ENCODE results near the gene MACF1. TPM values are rescaled to one million over a fixed set of nuclear protein-coding genes. Genes with fewer than 3 reads are reported as not detected.
A peak's percentile ranks its signal among the peaks of the same experiment; 100 is the strongest.
"Not testable (repeated sequence)": the region's sequence is repeated elsewhere in the genome, so short reads cannot be mapped to it uniquely, and the experiment has no call there.

The MACF1 gene
- total RNA-seq, 1 donor from 2014 or later, result 222 TPM

DNA sequence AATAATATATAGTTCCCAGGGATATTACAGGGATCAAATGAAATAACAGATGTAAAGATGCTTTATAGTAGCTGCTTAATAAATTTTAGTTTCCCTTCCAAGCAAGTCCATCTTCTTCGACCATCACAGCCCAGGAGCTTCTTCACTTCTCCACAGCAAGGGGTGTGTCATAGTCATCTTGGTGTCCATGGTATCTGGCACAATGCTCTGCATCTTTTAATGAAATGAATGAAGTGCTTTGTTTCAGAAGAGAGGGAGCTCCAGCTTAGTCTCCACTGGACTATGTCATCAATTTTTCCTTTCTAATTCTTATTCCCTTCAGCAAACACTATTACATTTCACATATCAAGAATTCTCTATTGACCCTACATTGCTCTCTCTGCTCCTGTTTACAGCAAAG is 4.9 kb upstream of the MACF1 start:
- no peak overlapping the region for H3K4me2 ChIP-seq
- H3K79me2 ChIP-seq (ENCODE audit: low read depth), result peaks cover 100% of the 10 kb centered on the region

GRCh38 chr1:39205102-39205780 is 746 bp downstream of the MACF1 start:
- no peak for TF ChIP-seq EZH2phosphoT487 (IDR thresholded peaks at IDR 0.05)
- TF ChIP-seq EZH2 (IDR thresholded peaks at IDR 0.05), result no peak
- TF ChIP-seq CTCF (IDR thresholded peaks at IDR 0.05), result no peak
- Histone ChIP-seq H3K27me3 (no peaks in the 10 kb centered on the region), H3K36me3 (no peaks in the 10 kb centered on the region), H3K79me2 (ENCODE audit: low read depth) (peaks cover 100% of the 10 kb centered on the region), H3K4me3 (peak overlapping the region; percentile 6), H3K9me3 (ENCODE audit: low read depth) (no peaks in the 10 kb centered on the region), H2AFZ (replicated peaks) (no peak overlapping the region), H3K4me2 (peak overlapping the region; percentile 60), H3K4me1 (peaks cover 29% of the 10 kb centered on the region), H4K20me1 (ENCODE audit: low read depth) (peaks cover 49% of the 10 kb centered on the region), H3K9ac (no peak overlapping the region), H3F3A (ENCODE audit: low read depth) (peaks cover 22% of the 10 kb centered on the region), H3K27ac (peak overlapping the region; percentile 82)
- DNase-seq (ENCODE audit: low spot score), result no peak
- peaks cover under 1% of the 10 kb centered on the region for H3K27me3 Mint-ChIP-seq (ENCODE audit: insufficient read depth, low read depth)
- no peaks in the 10 kb centered on the region for H3K9me3 Mint-ChIP-seq
- peak overlapping the region; percentile 94 for H3K27ac Mint-ChIP-seq
- H3K4me3 Mint-ChIP-seq, result peak overlapping the region; percentile 76
- peaks cover 10% of the 10 kb centered on the region for H3K36me3 Mint-ChIP-seq
- H3K4me1 Mint-ChIP-seq, result peaks cover 31% of the 10 kb centered on the region

More for the DNA sequence above, 4.9 kb upstream of the MACF1 start:
- Histone ChIP-seq H3K9me3 (ENCODE audit: low read depth) (no peaks in the 10 kb centered on the region), H3K9ac (no peak overlapping the region), H3K4me1 (peaks cover 16% of the 10 kb centered on the region), H3K36me3 (no peaks in the 10 kb centered on the region), H3K27ac (no peak overlapping the region), H2AFZ (replicated peaks) (no peak overlapping the region), H3K27me3 (no peaks in the 10 kb centered on the region), H3K4me3 (no peak overlapping the region), H4K20me1 (ENCODE audit: low read depth) (peaks cover 61% of the 10 kb centered on the region), H3F3A (ENCODE audit: low read depth) (peaks cover 21% of the 10 kb centered on the region)
- Mint-ChIP-seq H3K4me3 (no peak overlapping the region), H3K36me3 (peaks cover 12% of the 10 kb centered on the region), H3K27me3 (ENCODE audit: insufficient read depth, low read depth) (no peaks in the 10 kb centered on the region), H3K9me3 (no peaks in the 10 kb centered on the region), H3K27ac (no peak overlapping the region), H3K4me1 (peaks cover 39% of the 10 kb centered on the region)
- no peak for DNase-seq (ENCODE audit: low spot score)
- TF ChIP-seq CTCF (IDR thresholded peaks at IDR 0.05) (no peak), EZH2phosphoT487 (IDR thresholded peaks at IDR 0.05) (no peak), EZH2 (IDR thresholded peaks at IDR 0.05) (no peak)

GRCh38 chr1:39205781-39206464 is 1.4 kb downstream of the MACF1 start:
- peaks cover 31% of the 10 kb centered on the region for H3K4me1 Mint-ChIP-seq
- Histone ChIP-seq H3K79me2 (ENCODE audit: low read depth) (peaks cover 100% of the 10 kb centered on the region), H4K20me1 (ENCODE audit: low read depth) (peaks cover 48% of the 10 kb centered on the region), H3K4me2 (peak overlapping the region; percentile 60), H3K9me3 (ENCODE audit: low read depth) (no peaks in the 10 kb centered on the region), H3K27ac (peak overlapping the region; percentile 82), H3F3A (ENCODE audit: low read depth) (peaks cover 22% of the 10 kb centered on the region), H3K27me3 (no peaks in the 10 kb centered on the region), H3K36me3 (no peaks in the 10 kb centered on the region), H3K9ac (no peak overlapping the region), H2AFZ (replicated peaks) (no peak overlapping the region), H3K4me3 (no peak overlapping the region), H3K4me1 (peaks cover 29% of the 10 kb centered on the region)
- H3K9me3 Mint-ChIP-seq, result no peaks in the 10 kb centered on the region
- peak overlapping the region; percentile 45 for H3K27ac Mint-ChIP-seq
- DNase-seq (ENCODE audit: low spot score), result no peak
- H3K27me3 Mint-ChIP-seq (ENCODE audit: insufficient read depth, low read depth), result peaks cover 4% of the 10 kb centered on the region
- peak overlapping the region; percentile 31 for H3K4me3 Mint-ChIP-seq
- TF ChIP-seq CTCF (IDR thresholded peaks at IDR 0.05), result no peak
- TF ChIP-seq EZH2phosphoT487 (IDR thresholded peaks at IDR 0.05), result no peak
- no peak for TF ChIP-seq EZH2 (IDR thresholded peaks at IDR 0.05)
- peaks cover 13% of the 10 kb centered on the region for H3K36me3 Mint-ChIP-seq

DNA sequence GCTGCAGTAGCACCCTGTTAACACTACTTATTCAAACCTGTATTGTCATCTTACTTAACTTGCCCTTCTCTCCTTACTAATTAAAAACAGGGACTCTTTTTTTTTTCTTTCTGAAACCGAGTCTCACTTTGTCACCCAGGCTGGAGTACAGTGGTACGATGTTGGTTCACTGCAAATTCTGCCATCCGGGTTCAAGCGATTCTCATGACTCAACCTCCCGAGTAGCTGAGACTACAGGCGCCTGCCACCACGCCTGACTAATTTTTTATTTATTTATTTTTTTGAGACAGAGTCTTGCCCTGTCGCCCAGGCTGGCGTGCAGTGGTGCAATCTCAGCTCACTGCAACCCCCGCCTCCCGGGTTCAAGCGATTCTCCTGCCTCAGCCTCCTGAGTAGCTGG is 3.9 kb downstream of the MACF1 start:
- H3K27ac Mint-ChIP-seq; H3K9me3 Mint-ChIP-seq; H3K4me3 ChIP-seq; H3K36me3 ChIP-seq; H3K27me3 ChIP-seq; H2AFZ ChIP-seq (replicated peaks); H3K27ac ChIP-seq; H3K4me2 ChIP-seq; H3K27me3 Mint-ChIP-seq (ENCODE audit: insufficient read depth, low read depth); DNase-seq (ENCODE audit: low spot score); H3K36me3 Mint-ChIP-seq; H3K4me3 Mint-ChIP-seq; H3K9me3 ChIP-seq (ENCODE audit: low read depth); H3K9ac ChIP-seq: not testable (repeated sequence)
- Histone ChIP-seq H3F3A (ENCODE audit: low read depth) (peaks cover 34% of the 10 kb centered on the region), H3K79me2 (ENCODE audit: low read depth) (peaks cover 97% of the 10 kb centered on the region), H3K4me1 (peaks cover 44% of the 10 kb centered on the region), H4K20me1 (ENCODE audit: low read depth) (peaks cover 50% of the 10 kb centered on the region)
- H3K4me1 Mint-ChIP-seq, result peaks cover 30% of the 10 kb centered on the region

Data from neural progenitor cell (in vitro differentiated cells).